T-helper 2 cell (primary cell): ENCODE data around the gene VSTM1.

ENCODE experiments used
- DNase-seq, 5 experiments: peaks; one replicate each; pipeline versions ENCODE4 v3.0.0 to v3.0.0-alpha.2; 2012 to 2022

The VSTM1 gene

GRCh38 chr19:54009440-54009839 lies 54.3 kb downstream of the VSTM1 start:
- no peak for DNase-seq

GRCh38 chr19:54002495-54003315 lies 61.0 kb downstream of the VSTM1 start:
- DNase-seq: no peak

DNA sequence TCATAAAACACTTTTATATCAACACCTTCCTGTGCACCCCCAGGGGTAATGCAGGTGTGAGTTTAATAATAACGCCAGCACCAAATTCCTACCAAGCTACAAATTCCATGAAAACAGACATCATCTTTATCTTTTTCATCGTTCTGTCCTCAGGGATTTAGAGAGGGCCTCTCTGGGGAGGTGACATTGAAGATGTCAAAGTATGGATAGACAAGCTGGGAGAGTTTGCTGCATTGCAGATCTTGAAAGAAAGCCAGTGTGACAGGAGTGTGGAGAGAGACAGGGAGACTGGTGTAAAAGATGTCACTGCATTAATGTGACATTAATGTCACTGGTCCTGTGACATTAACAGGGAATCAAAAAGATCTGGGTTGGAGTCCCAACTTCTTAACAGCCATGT lies 62.2 kb downstream of the VSTM1 start:
- DNase-seq: no peak

GRCh38 chr19:53999694-54000093 lies 64.0 kb downstream of the VSTM1 start:
- no peak for DNase-seq

- no peak for DNase-seq
These were observed 65.5 kb downstream of the VSTM1 start for GRCh38 chr19:53998223-53998622.

DNA sequence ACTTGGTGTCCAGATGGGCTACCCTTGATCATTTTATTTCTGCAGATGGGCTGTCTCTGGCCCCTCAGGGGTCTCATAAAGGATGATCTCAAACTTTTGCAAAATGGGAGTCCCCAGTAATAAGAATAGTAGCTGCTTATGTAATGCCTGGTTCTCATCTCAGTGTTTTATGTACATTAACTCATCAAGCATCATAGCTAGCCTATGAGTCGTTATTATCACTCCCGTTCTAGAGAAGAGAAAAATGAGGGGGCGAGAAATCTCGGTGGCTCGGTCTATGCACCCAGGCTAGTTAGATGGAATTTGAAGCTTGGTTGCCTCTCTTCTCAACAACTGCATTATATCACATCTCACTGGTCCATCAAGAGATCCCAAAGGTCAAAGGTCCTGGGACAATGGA lies 68.9 kb downstream of the VSTM1 start:
- DNase-seq: no peak

- DNase-seq: no peak
These were observed 70.2 kb downstream of the VSTM1 start for GRCh38 chr19:53993448-53993847.

DNA sequence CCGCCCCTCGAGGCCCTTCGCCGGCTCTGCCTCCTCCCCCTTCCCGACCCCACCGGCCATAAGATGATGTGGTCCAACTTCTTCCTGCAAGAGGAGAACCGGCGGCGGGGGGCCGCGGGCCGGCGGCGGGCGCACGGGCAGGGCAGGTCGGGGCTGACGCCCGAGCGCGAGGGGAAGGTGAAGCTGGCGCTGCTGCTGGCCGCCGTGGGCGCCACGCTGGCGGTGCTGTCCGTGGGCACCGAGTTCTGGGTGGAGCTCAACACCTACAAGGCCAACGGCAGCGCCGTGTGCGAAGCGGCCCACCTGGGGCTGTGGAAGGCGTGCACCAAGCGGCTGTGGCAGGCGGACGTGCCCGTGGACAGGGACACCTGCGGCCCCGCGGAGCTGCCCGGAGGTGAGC lies 70.9 kb downstream of the VSTM1 start:
- DNase-seq: no peak

GRCh38 chr19:53992211-53992610 lies 71.5 kb downstream of the VSTM1 start:
- no peak for DNase-seq

GRCh38 chr19:53991224-53992113 lies 72.2 kb downstream of the VSTM1 start, which contains the start of gene CACNG6:
Gene CACNG6 (plus strand): TSS chr19:53991637. CDS start chr19:53992878, 1,241 bp downstream.
- no peak for DNase-seq
